22Rv1 (cell line): ENCODE results near the gene PPP1R14C.

Source experiments
- H3K27ac ChIP-seq: fragments of 450-650 bp; 2 replicates; pipeline ENCODE4 v1.5.1; 2017
- CTCF ChIP-seq: fragments of 450-650 bp; IDR thresholded peaks from 2 replicates; pipeline ENCODE4 v1.5.1; 2017; ENCODE audit warnings: mild to moderate bottlenecking
- ZFX ChIP-seq: fragments of 450-650 bp; IDR thresholded peaks from 2 replicates; pipeline ENCODE4 v1.6.1; 2017; ENCODE audit warnings: antibody characterized with exemption, borderline replicate concordance

PPP1R14C gene

GRCh38 chr6:150220634-150221551, 78.0 kb downstream of the PPP1R14C start:
- no peak for TF ChIP-seq CTCF

GRCh38 chr6:150224820-150225219, 82.0 kb downstream of the PPP1R14C start:
- H3K27ac ChIP-seq: no peak overlapping the region
- TF ChIP-seq CTCF (no peak), ZFX (no peak)

More at GRCh38 chr6:150220634-150221551, 78.0 kb downstream of the PPP1R14C start:
- H3K27ac ChIP-seq: no peak overlapping the region

GRCh38 chr6:150227281-150227680, 84.4 kb downstream of the PPP1R14C start:
- no peak overlapping the region for H3K27ac ChIP-seq
- TF ChIP-seq CTCF: no peak

GRCh38 chr6:150228072-150228733, 85.4 kb downstream of the PPP1R14C start:
- no peak for TF ChIP-seq ZFX
- no peak for TF ChIP-seq CTCF
- H3K27ac ChIP-seq: no peak overlapping the region

GRCh38 chr6:150229436-150230163, 86.8 kb downstream of the PPP1R14C start:
- TF ChIP-seq CTCF: no peak
- TF ChIP-seq ZFX: no peak
- no peak overlapping the region for H3K27ac ChIP-seq

- no peak overlapping the region for H3K27ac ChIP-seq
- TF ChIP-seq ZFX: no peak
- no peak for TF ChIP-seq CTCF
Measured at GRCh38 chr6:150230164-150230561, 87.3 kb downstream of the PPP1R14C start.
